Measurements from ENCODE around the gene ADARB2. TPM values are rescaled to one million over a fixed set of nuclear protein-coding genes. Genes with fewer than 3 reads are reported as not detected.

ADARB2 gene
- total RNA-seq, 4 donors from 2014 or later = 8.4 to 23.2 (median 19.6) TPM

DNA sequence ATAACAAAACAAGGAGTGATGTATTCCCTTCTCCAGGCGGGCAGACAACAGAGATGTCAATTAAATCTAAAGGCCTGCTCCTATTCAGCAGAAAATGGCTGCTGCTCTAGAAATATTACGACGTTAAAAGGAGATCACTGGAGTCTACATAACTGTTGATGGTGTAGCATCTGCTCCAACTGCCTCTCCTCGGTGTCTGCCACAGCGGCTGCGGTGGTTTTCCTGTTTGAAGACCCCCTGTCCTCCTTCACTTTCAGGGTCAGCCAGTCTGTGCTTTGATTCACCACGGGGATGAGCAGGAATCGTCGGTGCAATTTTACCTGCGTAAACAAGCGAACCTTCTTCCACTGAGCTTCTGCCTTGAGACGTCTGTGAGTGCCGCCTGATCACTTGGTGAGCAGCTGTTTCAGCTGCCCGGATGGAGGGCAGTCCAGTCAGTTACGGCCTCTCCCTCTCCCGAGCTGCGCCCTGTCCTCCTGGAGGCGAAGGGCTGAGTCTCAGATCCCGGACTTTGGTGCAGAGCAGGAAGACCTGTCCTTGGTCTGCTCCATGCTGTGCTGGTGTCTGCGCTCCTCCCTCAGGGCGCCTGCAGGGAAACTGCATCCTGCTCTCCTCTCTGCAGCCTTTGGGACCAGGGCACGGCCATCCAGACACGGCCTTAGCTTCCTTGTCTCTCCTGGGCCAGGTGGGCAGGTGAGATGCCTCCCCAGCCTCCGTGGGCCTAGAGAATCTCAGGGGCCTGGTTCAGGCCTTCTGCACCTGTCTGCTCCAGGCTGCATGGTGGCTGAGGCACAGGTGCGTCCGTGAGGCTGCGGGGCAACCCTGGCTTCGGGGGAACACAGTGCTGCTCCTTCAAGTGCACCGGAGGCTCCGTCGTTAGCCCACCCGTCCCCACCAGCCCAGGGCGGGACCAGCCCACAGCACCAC, 326.6 kb downstream of the ADARB2 start:
- WGBS, 2 donors = 87 to 94% methylated on average over 29 to 33 of the region's 33 CpGs
- H3K36me3 ChIP-seq = no peaks in the 10 kb centered on the region
- no peaks in the 10 kb centered on the region for H3K4me1 ChIP-seq
- no peaks in the 10 kb centered on the region for H3K9me3 ChIP-seq
- no peak overlapping the region for H3K4me3 ChIP-seq
- no peaks in the 10 kb centered on the region for H3K27me3 ChIP-seq
- TF ChIP-seq, protein P1, sequence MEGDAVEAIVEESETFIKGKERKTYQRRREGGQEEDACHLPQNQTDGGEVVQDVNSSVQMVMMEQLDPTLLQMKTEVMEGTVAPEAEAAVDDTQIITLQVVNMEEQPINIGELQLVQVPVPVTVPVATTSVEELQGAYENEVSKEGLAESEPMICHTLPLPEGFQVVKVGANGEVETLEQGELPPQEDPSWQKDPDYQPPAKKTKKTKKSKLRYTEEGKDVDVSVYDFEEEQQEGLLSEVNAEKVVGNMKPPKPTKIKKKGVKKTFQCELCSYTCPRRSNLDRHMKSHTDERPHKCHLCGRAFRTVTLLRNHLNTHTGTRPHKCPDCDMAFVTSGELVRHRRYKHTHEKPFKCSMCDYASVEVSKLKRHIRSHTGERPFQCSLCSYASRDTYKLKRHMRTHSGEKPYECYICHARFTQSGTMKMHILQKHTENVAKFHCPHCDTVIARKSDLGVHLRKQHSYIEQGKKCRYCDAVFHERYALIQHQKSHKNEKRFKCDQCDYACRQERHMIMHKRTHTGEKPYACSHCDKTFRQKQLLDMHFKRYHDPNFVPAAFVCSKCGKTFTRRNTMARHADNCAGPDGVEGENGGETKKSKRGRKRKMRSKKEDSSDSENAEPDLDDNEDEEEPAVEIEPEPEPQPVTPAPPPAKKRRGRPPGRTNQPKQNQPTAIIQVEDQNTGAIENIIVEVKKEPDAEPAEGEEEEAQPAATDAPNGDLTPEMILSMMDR (IDR thresholded peaks at IDR 0.05) = no peak
- TF ChIP-seq EP300 (IDR thresholded peaks at IDR 0.05) (no peak), POLR2A (IDR thresholded peaks at IDR 0.05) (no peak)
- no peak for DNase-seq (ENCODE audit: low spot score in 2 of 2)
- H3K27ac ChIP-seq = no peak overlapping the region

DNA sequence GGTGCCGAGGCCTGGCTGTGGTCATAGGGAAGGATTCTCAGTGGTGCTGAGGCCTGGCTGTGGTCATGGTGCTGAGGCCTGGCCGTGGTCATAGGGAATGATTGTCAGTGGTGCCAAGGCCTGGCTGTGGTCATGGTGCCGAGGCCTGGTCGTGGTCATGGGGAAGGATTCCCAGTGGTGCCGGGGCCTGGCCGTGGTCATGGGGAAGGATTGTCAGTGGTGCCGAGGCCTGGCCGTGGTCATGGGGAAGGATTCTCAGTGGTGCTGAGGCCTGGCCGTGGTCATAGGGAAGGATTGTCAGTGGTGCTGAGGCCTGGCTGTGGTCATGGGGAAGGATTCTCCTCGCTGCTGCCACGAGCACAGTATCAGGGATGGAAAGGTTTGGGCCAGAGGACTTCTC, 327.3 kb downstream of the ADARB2 start:
- 90 to 94% methylated on average over 7 to 11 of the region's 11 CpGs for WGBS, 2 donors

DNA sequence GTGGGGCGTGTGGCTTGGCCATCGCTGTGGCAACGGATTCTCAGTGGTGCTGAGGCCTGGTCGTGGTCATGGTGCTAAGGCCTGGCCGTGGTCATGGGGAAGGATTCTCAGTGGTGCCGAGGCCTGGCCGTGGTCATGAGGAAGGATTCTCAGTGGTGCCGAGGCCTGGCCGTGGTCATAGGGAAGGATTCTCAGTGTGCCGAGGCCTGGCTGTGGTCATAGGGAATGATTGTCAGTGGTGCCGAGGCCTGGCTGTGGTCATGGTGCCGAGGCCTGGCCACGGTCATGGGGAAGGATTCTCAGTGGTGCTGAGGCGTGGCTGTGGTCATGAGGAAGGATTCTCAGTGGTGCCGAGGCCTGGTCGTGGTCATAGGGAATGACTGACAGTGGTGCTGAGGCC, 327.9 kb downstream of the ADARB2 start:
- 92 to 94% methylated on average over 11 to 16 of the region's 16 CpGs for WGBS, 2 donors
- no peak for DNase-seq (ENCODE audit: low spot score in 2 of 2)

More for the DNA sequence above, 327.3 kb downstream of the ADARB2 start:
- H3K27ac ChIP-seq = no peak overlapping the region
- H3K4me3 ChIP-seq = no peak overlapping the region
- no peak for DNase-seq (ENCODE audit: low spot score in 2 of 2)
- H3K36me3 ChIP-seq = no peaks in the 10 kb centered on the region
- no peaks in the 10 kb centered on the region for H3K9me3 ChIP-seq
- H3K27me3 ChIP-seq = no peaks in the 10 kb centered on the region
- TF ChIP-seq, protein P1 (IDR thresholded peaks at IDR 0.05) = no peak
- TF ChIP-seq EP300 (IDR thresholded peaks at IDR 0.05) = no peak
- no peak for TF ChIP-seq POLR2A (IDR thresholded peaks at IDR 0.05)
- H3K4me1 ChIP-seq = no peaks in the 10 kb centered on the region

DNA sequence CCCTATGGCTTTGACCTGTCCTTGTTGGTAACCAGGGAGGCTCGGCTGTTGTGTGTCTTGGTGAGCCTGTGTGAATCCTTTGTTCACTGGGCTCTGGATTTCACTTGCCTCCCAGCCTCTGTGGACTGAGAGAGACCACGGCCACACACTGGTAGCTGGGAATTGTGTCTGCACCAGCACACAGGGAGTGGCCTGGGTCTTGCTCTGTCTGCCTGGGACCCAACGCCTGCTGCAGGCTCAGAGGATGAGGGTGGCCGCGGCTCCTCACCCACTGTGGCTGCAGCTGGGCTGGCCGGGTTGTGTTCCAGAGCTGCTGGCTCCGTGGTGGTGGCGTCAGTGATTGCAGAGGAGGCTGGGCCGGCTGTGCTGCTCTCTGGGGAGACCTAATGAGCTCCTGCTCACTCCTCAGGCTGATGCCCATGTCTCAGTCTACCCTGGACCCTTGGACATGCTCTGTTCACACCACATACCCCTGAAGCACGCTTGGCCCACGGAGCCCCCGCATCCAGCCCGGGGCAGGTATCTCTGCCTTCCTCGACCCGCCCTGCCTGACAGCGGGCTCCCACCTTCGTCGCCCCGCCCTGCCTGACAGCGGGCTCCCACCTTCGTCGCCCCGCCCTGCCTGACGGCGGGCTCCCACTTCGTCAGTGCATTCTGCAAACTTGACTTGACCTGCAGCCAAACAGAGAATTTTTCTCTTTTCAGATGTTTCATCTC, 328.5 kb downstream of the ADARB2 start:
- no peaks in the 10 kb centered on the region for H3K27me3 ChIP-seq
- DNase-seq (ENCODE audit: low spot score in 2 of 2) = no peak
- no peaks in the 10 kb centered on the region for H3K9me3 ChIP-seq
- TF ChIP-seq POLR2A (IDR thresholded peaks at IDR 0.05) (no peak), EP300 (IDR thresholded peaks at IDR 0.05) (no peak)
- TF ChIP-seq, protein P1 (IDR thresholded peaks at IDR 0.05) = no peak
- WGBS, 2 donors = 88% methylated on average over 19 to 25 of the region's 26 CpGs
- H3K4me1 ChIP-seq = no peaks in the 10 kb centered on the region
- H3K27ac ChIP-seq = no peak overlapping the region
- no peaks in the 10 kb centered on the region for H3K36me3 ChIP-seq
- H3K4me3 ChIP-seq = no peak overlapping the region

More for the DNA sequence above, 327.9 kb downstream of the ADARB2 start:
- H3K4me1 ChIP-seq = no peaks in the 10 kb centered on the region
- no peak overlapping the region for H3K4me3 ChIP-seq
- H3K27ac ChIP-seq = no peak overlapping the region
- no peaks in the 10 kb centered on the region for H3K27me3 ChIP-seq
- TF ChIP-seq EP300 (IDR thresholded peaks at IDR 0.05) = no peak
- TF ChIP-seq POLR2A (IDR thresholded peaks at IDR 0.05) = no peak
- TF ChIP-seq, protein P1 (IDR thresholded peaks at IDR 0.05) = no peak
- H3K9me3 ChIP-seq = no peaks in the 10 kb centered on the region
- H3K36me3 ChIP-seq = no peaks in the 10 kb centered on the region
